BLaER1 (cell line): ENCODE results near the gene C5AR2.
"Not testable (repeated sequence)": the region's sequence is repeated elsewhere in the genome, so short reads cannot be mapped to it uniquely, and the experiment has no call there.

Experiments
- H3K27ac ChIP-seq: shearing (Covaris generic); formaldehyde crosslinking; 2 replicates; pipeline ENCODE4 v1.8.1; 2022
- H3K27me3 ChIP-seq: shearing (Covaris generic); formaldehyde crosslinking; 2 replicates; pipeline ENCODE4 v1.8.1; 2022
- H3K36me3 ChIP-seq: shearing (Covaris generic); formaldehyde crosslinking; 2 replicates; pipeline ENCODE4 v1.8.1; 2022
- H3K4me1 ChIP-seq: shearing (Covaris generic); formaldehyde crosslinking; 2 replicates; pipeline ENCODE4 v1.8.1; 2022
- H3K4me2 ChIP-seq: shearing (Covaris generic); formaldehyde crosslinking; 2 replicates; pipeline ENCODE4 v1.8.1; 2022
- H3K4me3 ChIP-seq: shearing (Covaris generic); formaldehyde crosslinking; 2 replicates; pipeline ENCODE4 v1.8.1; 2022
- H3K9ac ChIP-seq: shearing (Covaris generic); formaldehyde crosslinking; 2 replicates; pipeline ENCODE4 v1.8.1; 2022
- H3K9me3 ChIP-seq: shearing (Covaris generic); formaldehyde crosslinking; 2 replicates; pipeline ENCODE4 v1.8.1; 2022
- H4K20me1 ChIP-seq: shearing (Covaris generic); formaldehyde crosslinking; 2 replicates; pipeline ENCODE4 v1.8.1; 2022
- Cebpa-rat ChIP-seq: shearing (Covaris generic); IDR thresholded peaks from 2 replicates; pipeline ENCODE4 v1.8.1; 2022

Gene C5AR2

GRCh38 chr19:47357788-47358680 is 26.1 kb downstream of the C5AR2 start:
- Histone ChIP-seq H3K36me3 (peaks cover 100% of the 10 kb centered on the region), H3K27me3 (no peaks in the 10 kb centered on the region), H3K9me3 (no peaks in the 10 kb centered on the region), H3K27ac (no peak overlapping the region), H3K4me2 (no peak overlapping the region), H4K20me1 (peaks cover 95% of the 10 kb centered on the region), H3K4me3 (no peak overlapping the region), H3K4me1 (no peaks in the 10 kb centered on the region), H3K9ac (no peak overlapping the region)
- no peak for TF ChIP-seq Cebpa-rat

DNA sequence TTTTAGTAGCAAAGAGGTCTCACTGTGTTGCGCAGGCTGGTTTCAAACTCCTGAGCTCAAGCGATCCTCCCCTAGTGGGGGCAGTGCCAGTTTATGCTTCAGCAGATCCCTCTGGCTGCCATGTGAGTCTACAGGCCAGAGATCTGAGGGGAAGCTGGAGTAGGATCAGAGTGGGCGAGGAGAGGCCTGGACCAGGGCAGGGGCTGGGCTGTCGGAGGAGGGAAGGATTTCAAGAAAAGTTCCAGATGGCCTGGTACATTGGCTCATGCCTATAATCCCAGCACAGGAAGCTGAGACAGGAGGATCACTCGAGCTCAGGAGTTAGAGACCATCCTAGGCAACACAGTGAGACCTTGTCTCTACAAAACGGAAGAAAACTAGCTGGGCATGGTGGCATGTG is 27.0 kb downstream of the C5AR2 start:
- Histone ChIP-seq H3K4me2 (no peak overlapping the region), H3K27me3 (no peaks in the 10 kb centered on the region), H3K4me3 (no peak overlapping the region), H3K27ac (no peak overlapping the region), H3K9me3 (no peaks in the 10 kb centered on the region), H4K20me1 (peaks cover 94% of the 10 kb centered on the region), H3K36me3 (peaks cover 100% of the 10 kb centered on the region), H3K4me1 (no peaks in the 10 kb centered on the region), H3K9ac (no peak overlapping the region)
- no peak for TF ChIP-seq Cebpa-rat

- Histone ChIP-seq H3K4me1 (no peaks in the 10 kb centered on the region), H3K9ac (no peak overlapping the region), H3K4me3 (no peak overlapping the region), H4K20me1 (peaks cover 71% of the 10 kb centered on the region), H3K9me3 (no peaks in the 10 kb centered on the region), H3K36me3 (peaks cover 100% of the 10 kb centered on the region), H3K27me3 (no peaks in the 10 kb centered on the region), H3K4me2 (no peak overlapping the region), H3K27ac (no peak overlapping the region)
- no peak for TF ChIP-seq Cebpa-rat
These were observed 30.3 kb downstream of the C5AR2 start for GRCh38 chr19:47362321-47362720.

- Histone ChIP-seq H3K4me3 (no peak overlapping the region), H3K9me3 (no peaks in the 10 kb centered on the region), H4K20me1 (peaks cover 57% of the 10 kb centered on the region), H3K9ac (no peak overlapping the region), H3K4me1 (no peaks in the 10 kb centered on the region), H3K27me3 (no peaks in the 10 kb centered on the region), H3K27ac (no peak overlapping the region), H3K4me2 (no peak overlapping the region), H3K36me3 (peaks cover 93% of the 10 kb centered on the region)
- TF ChIP-seq Cebpa-rat: no peak
These were observed 32.0 kb downstream of the C5AR2 start for GRCh38 chr19:47363758-47364531.

- not testable (repeated sequence) for H3K4me3 ChIP-seq, H3K9me3 ChIP-seq, H3K4me1 ChIP-seq, H3K27me3 ChIP-seq, H3K4me2 ChIP-seq, H3K9ac ChIP-seq, H3K27ac ChIP-seq
- peaks cover 59% of the 10 kb centered on the region for H4K20me1 ChIP-seq
- H3K36me3 ChIP-seq: peaks cover 93% of the 10 kb centered on the region
These were observed 33.5 kb downstream of the C5AR2 start for GRCh38 chr19:47365455-47365854.

DNA sequence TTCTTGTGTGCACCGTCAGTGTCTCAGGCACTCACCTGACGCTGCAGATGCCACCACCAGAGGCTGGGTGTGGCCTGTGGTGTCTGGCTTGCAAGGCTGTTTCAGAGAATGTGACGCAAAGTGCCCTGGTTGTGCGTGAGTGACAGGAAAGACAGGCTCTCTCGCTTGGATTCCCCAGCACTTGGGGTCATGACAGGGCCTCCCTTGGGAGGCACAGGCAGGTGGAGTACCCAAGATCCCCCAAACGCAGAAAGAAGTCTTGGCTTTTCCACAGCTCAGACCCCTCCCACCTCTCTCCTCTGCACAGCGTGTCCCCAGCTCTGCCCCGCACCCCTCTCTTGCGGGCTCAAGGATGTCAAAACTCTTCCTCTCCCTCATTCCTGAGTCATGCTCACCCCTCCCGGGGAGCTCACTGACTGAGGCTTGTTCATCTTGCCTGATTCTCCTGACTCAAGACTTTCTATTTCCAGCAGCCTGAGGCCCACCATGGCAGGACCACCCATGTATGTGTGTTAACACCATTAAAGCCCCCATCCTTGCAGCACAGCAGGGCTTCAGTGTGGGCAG is 38.2 kb downstream of the C5AR2 start:
- H3K4me1 ChIP-seq: no peaks in the 10 kb centered on the region
- H3K4me3 ChIP-seq: no peak overlapping the region
- no peak overlapping the region for H3K27ac ChIP-seq
- H3K27me3 ChIP-seq: no peaks in the 10 kb centered on the region
- H3K9ac ChIP-seq: 0 out of 2 replicates have a peak overlapping the region, but pooled peaks have one; percentile 14
- no peaks in the 10 kb centered on the region for H3K9me3 ChIP-seq
- peaks cover 93% of the 10 kb centered on the region for H3K36me3 ChIP-seq
- H4K20me1 ChIP-seq: peaks cover 39% of the 10 kb centered on the region
- no peak for TF ChIP-seq Cebpa-rat
- no peak overlapping the region for H3K4me2 ChIP-seq

DNA sequence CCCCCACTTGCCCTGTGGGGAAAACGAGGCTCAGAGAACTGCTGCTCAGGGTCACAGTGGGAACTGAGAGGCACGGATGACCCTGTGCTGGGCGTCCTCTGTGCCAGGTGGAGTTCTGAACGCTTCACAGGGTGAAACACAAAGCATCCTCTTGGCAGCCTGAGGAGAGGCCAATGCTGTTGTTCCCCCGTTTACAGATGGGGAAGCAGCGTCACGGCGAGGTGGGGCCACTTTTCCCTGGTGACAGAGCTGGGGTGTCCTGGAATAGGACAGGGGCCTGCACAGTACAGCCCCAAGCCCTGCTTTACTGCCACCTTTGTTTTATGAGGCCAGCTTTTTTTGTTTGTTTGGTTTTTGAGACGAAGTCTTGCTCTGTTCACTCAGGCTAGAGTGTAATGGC is 39.3 kb downstream of the C5AR2 start:
- Histone ChIP-seq H3K9me3 (no peaks in the 10 kb centered on the region), H3K4me1 (no peaks in the 10 kb centered on the region), H3K27ac (no peak overlapping the region), H3K9ac (no peak overlapping the region), H3K36me3 (peaks cover 93% of the 10 kb centered on the region), H3K27me3 (no peaks in the 10 kb centered on the region), H3K4me3 (no peak overlapping the region), H4K20me1 (peaks cover 50% of the 10 kb centered on the region), H3K4me2 (no peak overlapping the region)
- no peak for TF ChIP-seq Cebpa-rat

DNA sequence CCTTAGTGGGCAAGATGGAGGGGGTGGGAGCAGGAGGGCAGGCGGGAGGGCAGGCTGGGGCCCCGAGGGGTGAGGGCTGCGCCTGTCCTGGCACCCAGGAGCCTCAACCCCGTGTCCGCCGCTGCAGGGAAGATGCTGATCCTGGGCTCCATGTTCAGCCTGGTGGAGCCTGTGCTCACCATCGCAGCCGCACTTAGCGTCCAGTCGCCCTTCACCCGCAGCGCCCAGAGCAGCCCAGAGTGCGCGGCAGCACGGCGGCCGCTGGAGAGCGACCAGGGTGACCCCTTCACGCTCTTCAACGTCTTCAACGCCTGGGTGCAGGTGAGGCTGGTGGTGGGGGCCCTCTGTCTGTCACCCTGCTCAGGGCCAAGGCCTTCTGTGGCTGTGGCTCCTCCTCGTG is 40.6 kb downstream of the C5AR2 start:
- no peak for TF ChIP-seq Cebpa-rat
- Histone ChIP-seq H3K27ac (no peak overlapping the region), H3K36me3 (peaks cover 93% of the 10 kb centered on the region), H3K4me1 (no peaks in the 10 kb centered on the region), H4K20me1 (peaks cover 61% of the 10 kb centered on the region), H3K4me2 (no peak overlapping the region), H3K4me3 (no peak overlapping the region), H3K9ac (no peak overlapping the region), H3K27me3 (no peaks in the 10 kb centered on the region), H3K9me3 (no peaks in the 10 kb centered on the region)

- H3K27ac ChIP-seq: no peak overlapping the region
- H3K27me3 ChIP-seq: no peaks in the 10 kb centered on the region
- H3K4me1 ChIP-seq: no peaks in the 10 kb centered on the region
- H3K9me3 ChIP-seq: no peaks in the 10 kb centered on the region
- H3K4me3 ChIP-seq: no peak overlapping the region
- peaks cover 71% of the 10 kb centered on the region for H4K20me1 ChIP-seq
- H3K4me2 ChIP-seq: no peak overlapping the region
- H3K36me3 ChIP-seq: peaks cover 100% of the 10 kb centered on the region
- H3K9ac ChIP-seq: no peak overlapping the region
- TF ChIP-seq Cebpa-rat: no peak
These were observed 41.6 kb downstream of the C5AR2 start for GRCh38 chr19:47373246-47374240.
